Measurements from ENCODE around the gene TTC27. TPM values are rescaled to one million over a fixed set of nuclear protein-coding genes. Genes with fewer than 3 reads are reported as not detected.

TTC27 gene
- total RNA-seq, 1 donor from 2014 or later = 18.4 TPM

- Mint-ChIP-seq H3K4me1 (peaks cover 5% of the 10 kb centered on the region), H3K36me3 (peaks cover 40% of the 10 kb centered on the region), H3K4me3 (no peak overlapping the region), H3K27me3 (ENCODE audit: low read depth) (no peaks in the 10 kb centered on the region), H3K27ac (no peak overlapping the region), H3K9me3 (peaks cover 11% of the 10 kb centered on the region)
- no peak for DNase-seq (ENCODE audit: low spot score in 2 of 2, unreplicated experiment in 2 of 2)
- TF ChIP-seq, protein P1, sequence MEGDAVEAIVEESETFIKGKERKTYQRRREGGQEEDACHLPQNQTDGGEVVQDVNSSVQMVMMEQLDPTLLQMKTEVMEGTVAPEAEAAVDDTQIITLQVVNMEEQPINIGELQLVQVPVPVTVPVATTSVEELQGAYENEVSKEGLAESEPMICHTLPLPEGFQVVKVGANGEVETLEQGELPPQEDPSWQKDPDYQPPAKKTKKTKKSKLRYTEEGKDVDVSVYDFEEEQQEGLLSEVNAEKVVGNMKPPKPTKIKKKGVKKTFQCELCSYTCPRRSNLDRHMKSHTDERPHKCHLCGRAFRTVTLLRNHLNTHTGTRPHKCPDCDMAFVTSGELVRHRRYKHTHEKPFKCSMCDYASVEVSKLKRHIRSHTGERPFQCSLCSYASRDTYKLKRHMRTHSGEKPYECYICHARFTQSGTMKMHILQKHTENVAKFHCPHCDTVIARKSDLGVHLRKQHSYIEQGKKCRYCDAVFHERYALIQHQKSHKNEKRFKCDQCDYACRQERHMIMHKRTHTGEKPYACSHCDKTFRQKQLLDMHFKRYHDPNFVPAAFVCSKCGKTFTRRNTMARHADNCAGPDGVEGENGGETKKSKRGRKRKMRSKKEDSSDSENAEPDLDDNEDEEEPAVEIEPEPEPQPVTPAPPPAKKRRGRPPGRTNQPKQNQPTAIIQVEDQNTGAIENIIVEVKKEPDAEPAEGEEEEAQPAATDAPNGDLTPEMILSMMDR (IDR thresholded peaks at IDR 0.05; ENCODE audit: unreplicated experiment) = no peak
These were observed 128.4 kb downstream of the TTC27 start for GRCh38 chr2:32756074-32756727.

GRCh38 chr2:32758232-32758631 is 130.4 kb downstream of the TTC27 start:
- no peaks in the 10 kb centered on the region for H3K27me3 Mint-ChIP-seq (ENCODE audit: low read depth)

DNA sequence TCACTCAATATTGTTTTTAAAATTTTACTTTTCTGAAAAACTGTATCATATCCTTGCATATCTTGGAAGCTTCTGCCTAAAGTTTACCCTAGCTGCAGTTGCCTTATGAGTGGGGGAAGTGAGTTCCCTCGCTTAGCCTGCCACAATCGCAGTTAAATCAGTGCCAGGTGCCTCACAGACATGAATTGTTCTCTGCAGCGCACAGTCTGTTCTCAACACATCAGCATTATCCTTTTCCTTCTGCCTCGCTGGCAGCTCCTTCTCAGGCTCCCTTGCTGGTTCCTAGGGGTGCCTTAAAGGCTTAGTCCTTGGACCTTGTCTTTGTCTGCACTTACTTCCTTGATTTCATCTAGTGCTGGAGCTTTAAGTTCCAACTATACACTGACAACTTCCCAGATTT is 132.8 kb downstream of the TTC27 start:
- peaks cover 7% of the 10 kb centered on the region for H3K9me3 Mint-ChIP-seq
- no peaks in the 10 kb centered on the region for H3K27me3 Mint-ChIP-seq (ENCODE audit: low read depth)
- TF ChIP-seq, protein P1 (IDR thresholded peaks at IDR 0.05; ENCODE audit: unreplicated experiment) = no peak
- H3K4me1 Mint-ChIP-seq = no peaks in the 10 kb centered on the region
- no peak overlapping the region for H3K27ac Mint-ChIP-seq
- peaks cover 41% of the 10 kb centered on the region for H3K36me3 Mint-ChIP-seq
- no peak for DNase-seq (ENCODE audit: low spot score in 2 of 2, unreplicated experiment in 2 of 2)
- no peak overlapping the region for H3K4me3 Mint-ChIP-seq

More at GRCh38 chr2:32758232-32758631, 130.4 kb downstream of the TTC27 start:
- Mint-ChIP-seq H3K4me1 (no peaks in the 10 kb centered on the region), H3K36me3 (peaks cover 36% of the 10 kb centered on the region), H3K4me3 (no peak overlapping the region), H3K27ac (no peak overlapping the region), H3K9me3 (peaks cover 7% of the 10 kb centered on the region)
- no peak for DNase-seq (ENCODE audit: low spot score in 2 of 2, unreplicated experiment in 2 of 2)
- TF ChIP-seq, protein P1 (IDR thresholded peaks at IDR 0.05; ENCODE audit: unreplicated experiment) = no peak

DNA sequence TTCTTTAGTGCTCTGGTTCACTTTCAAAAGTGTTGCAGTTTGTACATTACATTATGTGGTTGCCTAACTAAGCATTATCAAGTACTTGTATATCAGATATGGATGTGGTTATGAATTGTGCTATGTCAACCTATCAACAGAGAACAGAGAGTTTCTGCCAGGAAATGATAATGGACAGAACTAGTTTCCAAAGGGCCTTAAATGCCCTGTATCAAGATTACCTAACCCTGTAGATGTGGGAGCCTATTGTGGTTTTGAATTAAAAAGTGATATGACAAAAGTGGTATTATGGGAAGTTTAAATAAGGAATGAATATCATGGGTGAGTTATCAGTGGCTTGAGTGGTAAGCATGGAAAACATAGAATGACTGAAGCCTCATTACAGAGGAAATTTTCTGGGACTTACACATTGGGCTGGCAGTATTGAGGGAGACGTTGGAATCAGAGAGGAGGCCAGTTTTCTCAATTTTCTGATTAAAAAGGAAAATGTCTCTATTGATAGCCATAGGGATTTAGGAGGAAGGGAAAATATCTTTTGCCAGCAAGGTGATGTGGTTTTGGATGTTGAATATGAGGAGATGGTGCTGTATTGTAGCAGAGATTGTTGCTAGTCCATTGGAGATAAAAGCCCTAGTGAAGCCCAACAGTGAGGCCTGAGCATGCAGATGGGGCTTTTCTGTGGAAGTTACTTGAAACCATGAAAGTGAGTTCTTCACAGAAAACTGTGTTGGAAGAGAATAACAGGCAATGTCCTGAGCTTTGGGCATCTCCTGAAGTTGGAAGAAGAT is 140.7 kb downstream of the TTC27 start:
- no peak for DNase-seq (ENCODE audit: low spot score in 2 of 2, unreplicated experiment in 2 of 2)
- Mint-ChIP-seq H3K27me3 (ENCODE audit: low read depth) (no peaks in the 10 kb centered on the region), H3K9me3 (no peaks in the 10 kb centered on the region), H3K36me3 (peaks cover 9% of the 10 kb centered on the region), H3K4me1 (peaks cover 20% of the 10 kb centered on the region), H3K27ac (no peak overlapping the region), H3K4me3 (no peak overlapping the region)
- TF ChIP-seq, protein P1 (IDR thresholded peaks at IDR 0.05; ENCODE audit: unreplicated experiment) = no peak

DNA sequence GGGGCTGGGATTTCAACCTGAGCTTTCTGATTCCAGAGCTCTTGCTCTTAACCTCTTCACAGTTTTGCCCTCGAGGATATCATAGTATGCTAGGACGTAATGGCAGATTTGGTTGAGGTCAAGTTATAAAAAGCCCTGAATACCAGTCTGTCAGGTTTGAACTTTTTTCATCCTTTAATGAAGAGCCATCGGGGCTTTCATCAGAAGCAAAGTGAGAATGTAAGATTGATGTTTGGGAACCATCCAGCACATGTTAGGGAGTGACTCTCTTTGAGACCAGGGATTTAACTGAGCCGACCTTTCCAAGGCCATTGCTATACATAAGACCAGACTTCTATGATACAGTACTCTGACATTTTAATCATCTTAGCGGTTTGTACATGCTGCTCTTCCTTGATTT is 142.5 kb downstream of the TTC27 start:
- no peak overlapping the region for H3K27ac Mint-ChIP-seq
- DNase-seq (ENCODE audit: low spot score in 2 of 2, unreplicated experiment in 2 of 2) = no peak
- no peaks in the 10 kb centered on the region for H3K9me3 Mint-ChIP-seq
- H3K27me3 Mint-ChIP-seq (ENCODE audit: low read depth) = no peaks in the 10 kb centered on the region
- peaks cover 2% of the 10 kb centered on the region for H3K36me3 Mint-ChIP-seq
- TF ChIP-seq, protein P1 (IDR thresholded peaks at IDR 0.05; ENCODE audit: unreplicated experiment) = no peak
- H3K4me3 Mint-ChIP-seq = no peak overlapping the region
- H3K4me1 Mint-ChIP-seq = peaks cover 22% of the 10 kb centered on the region

All from mesothelial cell of epicardium (in vitro differentiated cells).